GM21786 (cell line): Measurements from ENCODE around the gene G6PC3.
A peak's percentile ranks its signal among the peaks of the same experiment; 100 is the strongest.

Experiments used
- ATAC-seq: cut with Tn5 transposase; IDR thresholded peaks from one replicate; pipeline ENCODE4 v1.9.1; 2021; ENCODE audit not compliant: unreplicated experiment

G6PC3 gene

DNA sequence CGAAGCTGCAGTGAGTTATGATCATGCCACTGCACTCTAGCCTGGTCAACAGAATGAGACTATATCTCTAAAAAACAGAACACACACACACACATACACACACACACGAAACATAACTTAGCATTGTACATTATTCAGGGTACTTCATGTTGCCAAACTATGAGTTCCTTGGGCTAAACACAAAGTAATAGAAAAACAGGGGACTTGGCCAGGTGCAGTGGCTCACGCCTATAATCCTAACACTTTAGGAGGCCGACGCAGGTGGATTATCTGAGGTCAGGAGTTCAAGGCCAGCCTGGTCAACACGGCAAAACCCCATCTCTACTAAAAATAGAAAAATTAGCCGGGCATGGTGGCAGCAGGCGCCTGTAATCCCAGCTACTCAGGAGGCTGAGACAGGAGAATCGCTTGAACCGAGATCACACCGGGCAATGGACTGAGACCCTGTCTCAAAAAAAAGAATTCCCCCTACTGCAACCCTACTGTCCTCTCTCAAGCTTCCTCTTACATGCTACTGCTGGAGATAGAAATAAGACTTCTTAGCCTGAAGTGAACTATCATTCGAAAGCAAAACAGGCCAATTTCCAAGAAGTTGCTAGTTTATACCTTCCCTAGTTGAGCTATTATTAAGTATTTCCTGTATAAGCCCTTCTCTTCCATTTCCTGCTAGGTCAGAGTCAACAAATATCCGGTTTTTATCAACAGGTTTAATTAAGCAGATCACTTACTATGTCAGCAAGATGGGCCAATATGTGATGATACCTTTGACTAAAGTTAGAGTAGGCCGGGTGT, 11.2 kb upstream of the G6PC3 start:
- ATAC-seq, result no peak

GRCh38 chr17:44061446-44061845, 9.1 kb upstream of the G6PC3 start:
- ATAC-seq, result no peak

GRCh38 chr17:44062871-44063270, 7.7 kb upstream of the G6PC3 start:
- ATAC-seq, result no peak

DNA sequence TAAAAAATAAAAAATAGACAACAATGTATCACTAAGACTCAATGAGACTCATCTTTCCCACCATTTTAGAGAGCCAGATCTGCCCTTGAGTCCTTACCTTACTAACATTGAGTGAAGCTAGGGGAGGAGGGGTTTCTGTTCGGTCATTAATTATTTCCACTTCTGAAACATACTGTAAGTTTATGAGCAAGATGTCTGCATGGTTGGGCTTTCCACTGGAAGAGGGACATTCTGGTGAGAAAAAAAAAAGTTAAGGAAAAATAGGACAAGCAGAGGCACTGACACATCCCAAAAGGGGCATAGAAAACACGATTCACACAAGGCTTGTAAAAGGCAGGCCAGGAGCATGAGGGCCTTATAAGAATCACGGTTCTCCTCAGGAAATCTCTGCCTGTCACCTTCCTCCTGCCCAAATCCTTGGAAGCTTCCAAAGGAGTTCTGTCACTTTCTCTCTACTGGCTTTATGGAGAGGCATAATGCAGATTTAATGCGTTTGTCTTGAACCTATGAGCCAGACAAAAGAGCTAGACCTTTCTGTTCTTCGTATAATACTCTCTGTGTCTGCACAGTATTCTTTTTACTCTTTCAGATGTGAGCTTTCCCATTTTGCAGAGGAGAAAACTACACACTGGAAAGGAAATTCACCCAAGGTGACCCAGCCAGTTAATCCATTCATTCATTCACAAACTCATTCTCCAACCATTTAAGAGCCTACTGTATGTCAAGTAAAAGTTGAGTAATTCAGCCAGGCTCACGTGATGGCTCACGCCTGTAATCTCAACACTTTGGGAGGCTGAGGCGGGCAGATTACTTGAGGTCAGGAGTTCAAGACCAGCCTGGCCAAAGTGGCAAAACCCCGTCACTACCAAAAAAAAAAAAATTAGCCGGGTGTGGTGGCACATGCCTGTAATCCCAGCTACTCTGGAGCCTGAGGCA, 6.6 kb upstream of the G6PC3 start:
- ATAC-seq, result no peak

GRCh38 chr17:44065668-44066203, 4.8 kb upstream of the G6PC3 start:
- ATAC-seq, result no peak

DNA sequence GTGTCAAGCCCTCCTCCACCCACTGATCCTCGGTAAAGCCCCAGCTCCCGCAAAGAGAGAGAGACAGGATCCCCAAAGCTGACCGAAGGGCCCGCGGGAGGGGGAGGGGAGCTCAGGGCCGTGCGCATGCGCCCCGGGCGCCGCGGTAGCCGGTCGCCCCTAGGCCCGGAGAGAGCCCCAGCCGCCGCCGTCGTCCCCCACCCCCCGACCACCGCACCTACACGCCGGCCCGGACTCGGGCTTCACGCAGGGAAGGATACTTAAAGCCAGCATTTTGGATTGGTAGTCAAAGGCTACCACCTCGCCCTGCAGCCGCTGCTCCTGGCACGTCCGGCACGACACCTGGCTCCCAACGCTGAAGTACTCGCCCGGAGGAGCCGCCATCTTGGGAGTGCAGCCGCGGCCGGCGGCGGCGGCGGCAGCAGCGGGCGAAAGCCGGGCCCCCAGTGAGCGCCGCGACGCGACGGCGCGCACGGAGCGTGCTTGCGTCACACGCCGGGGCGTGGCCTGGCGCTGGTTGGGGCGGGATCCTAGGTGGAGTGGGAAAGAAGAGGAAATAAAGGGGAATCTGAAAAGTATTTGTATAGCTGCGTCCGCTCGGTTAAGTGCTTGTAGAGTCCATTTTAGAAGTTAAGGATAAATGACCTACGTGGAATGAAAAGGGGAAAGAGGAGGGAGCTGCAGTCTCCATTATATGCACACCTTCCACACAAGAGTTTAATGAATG, 4.2 kb upstream of the G6PC3 start, which contains the start of gene LSM12:
TSS of gene LSM12 (minus strand) at position 468 of the 727 bp plus-strand sequence. CDS start at position 384, 84 bp downstream.
- ATAC-seq, result peak; percentile 32

DNA sequence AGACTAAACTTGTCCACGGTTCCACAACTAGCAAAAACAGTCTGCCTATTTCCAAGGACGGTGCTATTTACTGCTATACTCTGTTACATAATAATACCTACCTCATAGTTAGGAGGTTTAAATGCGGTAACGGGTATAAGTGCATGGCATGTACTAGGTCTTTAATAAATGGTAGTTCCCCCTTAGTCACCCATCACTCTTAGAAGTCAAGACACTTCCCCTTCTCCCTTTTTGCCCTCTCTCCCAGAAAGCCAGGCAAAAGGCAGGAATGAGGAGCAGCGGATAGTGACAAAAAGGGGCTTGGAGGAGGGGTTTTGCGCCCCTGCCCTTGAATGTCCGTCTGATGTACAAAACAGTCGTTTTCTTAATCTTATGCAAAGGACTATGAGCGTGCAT, 3.0 kb upstream of the G6PC3 start:
- ATAC-seq, result no peak

GRCh38 chr17:44069974-44070454, 521 bp upstream of the G6PC3 start:
- no peak for ATAC-seq

GRCh38 chr17:44071198-44071520, 624 bp downstream of the G6PC3 start:
- ATAC-seq, result peak; percentile 7

DNA sequence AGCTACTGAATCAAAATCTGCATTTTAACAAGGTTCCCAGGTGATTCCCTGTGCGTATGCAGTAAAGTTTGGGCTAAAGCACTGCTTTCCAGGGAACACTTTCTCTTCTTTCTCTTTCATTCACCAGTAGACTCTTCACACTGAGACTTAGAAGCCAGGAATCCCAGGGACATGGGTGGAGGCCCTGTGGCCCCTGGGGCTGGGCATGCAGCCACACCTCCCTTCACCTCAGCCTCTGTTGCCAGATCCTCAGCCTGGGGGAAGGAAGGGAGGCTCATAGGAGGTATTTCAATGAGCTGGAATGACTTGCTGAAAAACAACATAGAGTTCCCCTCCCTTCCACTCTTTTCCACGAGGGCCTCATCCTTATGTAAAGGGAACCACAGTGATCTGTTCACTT, 1.2 kb downstream of the G6PC3 start:
- ATAC-seq, result no peak

DNA sequence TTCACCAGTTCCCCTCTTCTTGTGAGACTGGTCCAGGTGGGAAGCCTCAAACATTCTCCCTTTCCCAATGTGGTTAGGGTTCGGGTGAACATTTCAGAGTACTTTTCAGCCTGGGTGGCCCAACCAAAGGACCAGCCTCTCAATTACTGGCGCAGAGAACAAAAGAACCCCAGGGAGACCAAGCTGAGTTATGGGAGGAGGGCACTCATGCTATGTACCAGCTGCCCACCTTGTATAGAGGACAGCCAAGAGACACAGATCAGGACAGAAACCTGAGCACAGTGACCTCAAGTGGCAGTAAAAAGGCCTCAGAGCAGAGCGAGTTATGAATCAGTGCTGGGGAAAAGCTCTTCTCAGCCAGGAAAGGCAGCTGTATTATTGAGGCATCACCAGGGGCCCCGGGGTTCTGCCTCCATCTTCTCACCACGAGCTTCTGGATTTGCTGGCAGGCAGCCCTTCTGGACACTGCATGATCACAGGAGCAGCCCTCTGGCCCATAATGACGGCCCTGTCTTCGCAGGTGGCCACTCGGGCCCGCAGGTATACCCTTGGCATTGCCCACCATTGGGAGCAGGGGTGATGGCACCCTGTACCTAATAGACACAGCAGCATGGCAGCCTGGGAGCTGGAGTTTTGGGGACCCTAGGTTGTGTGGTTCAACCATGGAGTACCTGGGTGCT, 3.8 kb downstream of the G6PC3 start:
- ATAC-seq, result no peak

DNA sequence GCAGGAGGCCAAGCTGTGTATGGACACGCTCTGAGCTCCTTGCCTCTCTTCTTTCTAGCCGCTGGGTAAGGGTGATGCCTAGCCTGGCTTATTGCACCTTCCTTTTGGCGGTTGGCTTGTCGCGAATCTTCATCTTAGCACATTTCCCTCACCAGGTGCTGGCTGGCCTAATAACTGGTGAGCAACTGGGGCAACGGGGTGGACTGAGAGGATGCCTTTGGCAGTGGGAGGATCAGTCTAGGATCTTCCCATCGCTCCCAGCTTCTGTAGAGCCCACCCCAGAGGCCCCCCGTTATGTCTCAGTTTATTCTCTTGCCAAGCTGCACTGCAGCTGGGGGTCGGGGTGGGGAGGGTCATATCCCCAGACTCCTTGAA, 4.4 kb downstream of the G6PC3 start:
- no peak for ATAC-seq

DNA sequence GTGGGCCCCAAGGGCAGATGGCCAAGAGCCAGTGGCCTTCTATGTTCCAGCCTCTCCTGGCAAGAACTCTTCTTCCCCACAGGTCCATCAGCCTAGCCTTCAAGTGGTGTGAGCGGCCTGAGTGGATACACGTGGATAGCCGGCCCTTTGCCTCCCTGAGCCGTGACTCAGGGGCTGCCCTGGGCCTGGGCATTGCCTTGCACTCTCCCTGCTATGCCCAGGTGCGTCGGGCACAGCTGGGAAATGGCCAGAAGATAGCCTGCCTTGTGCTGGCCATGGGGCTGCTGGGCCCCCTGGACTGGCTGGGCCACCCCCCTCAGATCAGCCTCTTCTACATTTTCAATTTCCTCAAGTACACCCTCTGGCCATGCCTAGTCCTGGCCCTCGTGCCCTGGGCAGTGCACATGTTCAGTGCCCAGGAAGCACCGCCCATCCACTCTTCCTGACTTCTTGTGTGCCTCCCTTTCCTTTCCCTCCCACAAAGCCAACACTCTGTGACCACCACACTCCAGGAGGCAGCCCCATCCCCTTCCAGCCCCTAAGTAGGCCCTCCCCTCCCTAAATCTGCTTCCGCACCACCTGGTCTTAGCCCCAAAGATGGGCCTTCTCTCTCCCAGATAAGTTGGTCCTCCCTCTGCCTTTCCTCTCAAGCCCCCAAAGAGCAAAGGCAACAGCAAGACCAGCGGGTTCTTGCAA, 5.2 kb downstream of the G6PC3 start:
- no peak for ATAC-seq

GRCh38 chr17:44076716-44077594, 6.4 kb downstream of the G6PC3 start:
- no peak for ATAC-seq

DNA sequence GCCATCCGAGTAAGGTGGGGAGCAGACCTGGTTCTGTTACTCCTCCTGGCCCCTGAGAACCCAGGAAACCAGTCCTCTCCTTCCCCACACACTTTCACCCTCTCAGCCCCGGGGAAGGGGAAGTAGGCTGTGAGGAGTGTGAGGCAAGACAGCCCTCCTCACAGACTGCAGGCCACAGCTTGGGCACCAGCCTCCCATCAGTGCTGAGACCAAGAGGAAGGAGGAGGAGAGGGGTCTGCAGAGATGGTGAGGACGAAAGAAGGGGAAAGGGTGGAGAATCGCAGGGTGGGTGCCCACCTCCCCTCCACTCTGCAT, 7.0 kb downstream of the G6PC3 start:
- ATAC-seq, result no peak

- ATAC-seq, result no peak
These were observed 7.9 kb downstream of the G6PC3 start for GRCh38 chr17:44078412-44078811.

- no peak for ATAC-seq
These were observed 9.6 kb downstream of the G6PC3 start for GRCh38 chr17:44079877-44080821.

DNA sequence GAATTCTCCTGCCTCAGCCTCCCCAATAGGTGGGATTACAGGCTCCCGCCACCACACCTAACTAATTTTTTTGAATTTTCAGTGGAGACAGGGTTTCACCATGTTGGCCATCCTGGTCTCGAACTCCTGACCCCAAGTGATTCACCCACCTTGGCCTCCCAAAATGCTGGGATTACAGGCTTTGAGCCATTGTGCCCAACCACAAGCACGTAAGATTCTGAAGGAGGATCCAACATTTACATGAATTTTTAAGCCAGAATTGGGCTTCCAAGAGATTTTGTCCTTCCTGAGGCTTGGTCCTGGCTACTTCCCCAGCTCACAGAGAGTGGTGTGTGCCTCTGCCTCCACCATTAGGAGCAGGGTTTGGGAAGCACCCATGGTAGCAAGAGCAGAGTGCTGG, 11.1 kb downstream of the G6PC3 start:
- no peak for ATAC-seq
